ENCODE results near the gene FAM50B.

The FAM50B gene

GRCh38 chr6:3898265-3898994, 49.3 kb downstream of the FAM50B start:
- no peak for DNase-seq

- no peak for DNase-seq
Observed at GRCh38 chr6:3899061-3899460, 49.9 kb downstream of the FAM50B start.

- no peak for DNase-seq
Observed at GRCh38 chr6:3899970-3900439, 50.8 kb downstream of the FAM50B start.
